GM12878 (cell line): Measurements from ENCODE around the gene LGALS3. TPM values are rescaled to one million over a fixed set of nuclear protein-coding genes. Genes with fewer than 3 reads are reported as not detected.

Experiments used
- ATAC-seq: fragments of 200-7000 bp; cut with Tn5 transposase; 3 replicates; pipeline ENCODE4 v1.9.1; 2020; ENCODE audit warnings: mild to moderate bottlenecking, moderate library complexity
- BruUV-seq: library from RNA; stranded (reverse); fragments of 400-500 nt; replicated peaks from 2 replicates; lab custom pipeline; 2021; lab: Mats Ljungman, UMichigan
- CTCF ChIA-PET: fragments of 300-600 bp; sonication (Branson Sonifier 250); formaldehyde crosslinking; extraction: SDS; loops from one replicate; lab custom pipeline; 2021; ENCODE audit warnings: inconsistent platforms; lab: Yijun Ruan, JAX
- POLR2A ChIA-PET: fragments of 350-600 bp; formaldehyde crosslinking; extraction: SDS; loops from one replicate; lab custom pipeline; 2021; ENCODE audit warnings: inconsistent platforms; lab: Charles Lee
- RAD21 ChIA-PET: fragments of 300-600 bp; sonication (Branson Sonifier 250); formaldehyde crosslinking; loops from one replicate; lab custom pipeline; 2023; ENCODE audit warnings: antibody characterized with exemption; ENCODE audit not compliant: unreplicated experiment; lab: Charles Lee
- SMC1A ChIA-PET: fragments of 300-600 bp; sonication (Branson Sonifier 250); formaldehyde crosslinking; loops from one replicate; lab custom pipeline; 2023; ENCODE audit not compliant: unreplicated experiment, uncharacterized antibody; lab: Charles Lee
- DNase-seq: peaks from one replicate; pipeline ENCODE4 v3.0.0-alpha.2; 2011; ENCODE audit warnings: low read depth, low spot score
- FAIRE-seq: peaks from 3 replicates; lab custom pipeline; 2011; peaks lifted over from hg19 to GRCh38; lab: Jason Lieb, UNC
- H2AFZ ChIP-seq: 2 replicates; pipeline ENCODE4 v1.6.0; 2011; ENCODE audit warnings: low read depth, low read length, control low read depth; ENCODE audit not compliant: control insufficient read depth
- H3K27ac ChIP-seq: 2 replicates; pipeline ENCODE4 v1.5.1; 2011; ENCODE audit warnings: control low read depth; ENCODE audit not compliant: control insufficient read depth, insufficient read depth
- H3K27me3 ChIP-seq, 2 experiments: replicated peaks in 1 of 2; 2 replicates each; pipeline versions ENCODE4 v1.6.0 to v1.6.1; 2011; ENCODE audit warnings: low read length in 1 of 2; ENCODE audit not compliant: control insufficient read depth in 2 of 2, insufficient read depth in 2 of 2
- H3K36me3 ChIP-seq, 2 experiments: 2 replicates each; pipeline ENCODE4 v1.5.1; 2011; ENCODE audit warnings: low read length in 1 of 2; ENCODE audit not compliant: control insufficient read depth in 2 of 2, insufficient read depth in 2 of 2
- H3K4me1 ChIP-seq: 2 replicates; pipeline ENCODE4 v1.6.1; 2011; ENCODE audit warnings: mild to moderate bottlenecking, low read length, moderate library complexity, mixed read lengths; ENCODE audit not compliant: control insufficient read depth, insufficient read depth
- H3K4me2 ChIP-seq: 2 replicates; pipeline ENCODE4 v1.6.0; 2011; ENCODE audit warnings: control low read depth; ENCODE audit not compliant: control insufficient read depth, insufficient read depth
- H3K4me3 ChIP-seq: fragments of 200-600 bp; sonication (generic); 2 replicates; pipeline ENCODE4 v1.5.1; 2016
- H3K79me2 ChIP-seq: 2 replicates; pipeline ENCODE4 v1.6.0; 2011; ENCODE audit warnings: low read length; ENCODE audit not compliant: control insufficient read depth, insufficient read depth
- H3K9ac ChIP-seq: 2 replicates; pipeline ENCODE4 v1.8.0; 2011; ENCODE audit warnings: low read length, control low read depth, mixed read lengths; ENCODE audit not compliant: control insufficient read depth, insufficient read depth
- H3K9me3 ChIP-seq: replicated peaks from 3 replicates; pipeline ENCODE4 v1.5.1; 2011; ENCODE audit warnings: mild to moderate bottlenecking, low read length; ENCODE audit not compliant: control insufficient read depth, insufficient read depth
- H4K20me1 ChIP-seq: 2 replicates; pipeline ENCODE4 v1.6.0; 2011; ENCODE audit not compliant: control insufficient read depth, insufficient read depth
- BCL11A ChIP-seq: IDR thresholded peaks from 2 replicates; pipeline ENCODE4 v1.6.1; 2011; ENCODE audit warnings: low read depth, low read length
- KLF5 ChIP-seq: fragments of 450-650 bp; IDR thresholded peaks from 2 replicates; pipeline ENCODE4 v1.6.1; 2014; ENCODE audit warnings: mild to moderate bottlenecking; ENCODE audit not compliant: partially characterized antibody
- MYC ChIP-seq: IDR thresholded peaks from 2 replicates; pipeline ENCODE4 v1.6.1; 2011; ENCODE audit warnings: mild to moderate bottlenecking, low read length, moderate library complexity, inconsistent platforms; ENCODE audit not compliant: insufficient read depth, insufficient replicate concordance, insufficient read length, severe bottlenecking
- NFYB ChIP-seq: IDR thresholded peaks from 2 replicates; pipeline ENCODE4 v1.6.1; 2011; ENCODE audit warnings: low read depth, mild to moderate bottlenecking, low read length, improper control_type of control experiment, moderate library complexity; ENCODE audit not compliant: insufficient read depth
- NR2C1 ChIP-seq: fragments of 450-650 bp; IDR thresholded peaks from 2 replicates; pipeline ENCODE4 v1.6.1; 2017; ENCODE audit warnings: antibody characterized with exemption, mild to moderate bottlenecking, moderate library complexity
- RFX5 ChIP-seq: IDR thresholded peaks from 2 replicates; pipeline ENCODE4 v1.6.1; 2011; ENCODE audit warnings: low read depth, low read length, improper control_type of control experiment
- SPI1 ChIP-seq: IDR thresholded peaks from 2 replicates; pipeline ENCODE4 v1.6.1; 2011; ENCODE audit warnings: low read depth, mild to moderate bottlenecking, low read length, moderate library complexity, borderline replicate concordance; ENCODE audit not compliant: insufficient read depth
- SREBF2 ChIP-seq: IDR thresholded peaks from 2 replicates; pipeline ENCODE4 v1.6.1; 2012; ENCODE audit warnings: mild to moderate bottlenecking, low read length
- SRF ChIP-seq, 2 experiments: IDR thresholded peaks; 2 replicates each; pipeline ENCODE4 v1.6.1; 2011; ENCODE audit warnings: low read depth in 2 of 2, low read length in 2 of 2, mild to moderate bottlenecking in 1 of 2, moderate library complexity in 1 of 2
- TAF1 ChIP-seq: IDR thresholded peaks from 2 replicates; pipeline ENCODE4 v1.6.1; 2011; ENCODE audit warnings: mild to moderate bottlenecking, low read depth, low read length, borderline replicate concordance
- TARDBP ChIP-seq: IDR thresholded peaks from 2 replicates; pipeline ENCODE4 v1.6.1; 2016; ENCODE audit warnings: borderline replicate concordance
- WGBS: methylation state at CpG from one replicate; pipeline ENCODE4 v1.1.6; 2016; ENCODE audit warnings: low lambda C conversion rate; ENCODE audit not compliant: insufficient replicate concordance, insufficient coverage; ENCODE audit errors: missing lambda C conversion rate; 5-methylcytosine and 5-hydroxymethylcytosine counted together
- in situ Hi-C: fragments of 300-500 bp; cut with MboI; formaldehyde crosslinking; loops from 9 replicates; pipeline ENCODE4 v1.14.3; 2018; ENCODE audit warnings: mixed read lengths
- intact Hi-C: fragments of 100-400 bp; cut with micrococcal nuclease; formaldehyde crosslinking; loops from one replicate; pipeline ENCODE4 v1.14.2; 2022; ENCODE audit not compliant: unreplicated experiment
- polyA plus RNA-seq, 11 experiments: library from polyadenylated mRNA; depleted of rRNA in 4 of 11; unstranded in 6 of 11; stranded (reverse) in 5 of 11; fragments of >200 nt; fragmentation: Nextera tagmentation in 4 of 11; fragmentation: Illumina TruSeq in 1 of 11; extraction: Ambion mirVana in 4 of 11; extraction: Trizol in 1 of 11; gene quantifications; 1 replicate in 1 of 11; 2 replicates in 10 of 11; pipeline versions ENCODE4 v1.2.1 to v1.2.3, GENCODE V29; 2011 to 2016; ENCODE audit warnings: inconsistent platforms in 2 of 11, missing spikeins in 2 of 11, low read depth in 1 of 11
- total RNA-seq, 4 experiments: library from RNA; depleted of rRNA in 3 of 4; stranded (reverse); fragments of >200 nt in 3 of 4; fragmentation: Illumina TruSeq in 1 of 4; extraction: Trizol in 1 of 4; gene quantifications; 2 replicates each; pipeline versions ENCODE4 v1.2.1 to v1.2.3, GENCODE V29; 2013 to 2021
- TF ChIP-seq, protein P1 (sequence below): IDR thresholded peaks from 2 replicates; pipeline ENCODE4 v1.6.1; 2011; ENCODE audit warnings: low read depth, low read length, improper control_type of control experiment, borderline replicate concordance
- TF ChIP-seq, protein P2 (sequence below): fragments of 450-650 bp; IDR thresholded peaks from 2 replicates; pipeline ENCODE4 v1.6.1; 2018; ENCODE audit warnings: borderline replicate concordance, mild to moderate bottlenecking; ENCODE audit not compliant: partially characterized antibody
- TF ChIP-seq, protein P3 (sequence below): IDR thresholded peaks from 2 replicates; pipeline ENCODE4 v1.6.1; 2011; ENCODE audit warnings: borderline replicate concordance, low read depth, mild to moderate bottlenecking, moderate library complexity, mixed read lengths, low read length; ENCODE audit not compliant: insufficient read depth; ENCODE audit errors: extremely low read length
- TF ChIP-seq, protein P4 (sequence below): IDR thresholded peaks from 2 replicates; pipeline ENCODE4 v1.6.1; 2012; ENCODE audit warnings: low read length, inconsistent platforms
- TF ChIP-seq, protein P5 (sequence below): IDR thresholded peaks from 2 replicates; pipeline ENCODE4 v1.6.1; 2012; ENCODE audit warnings: low read depth, low read length, improper control_type of control experiment

The LGALS3 gene
- total and polyA plus RNA-seq, 10 of the 15 experiments (the other 5 are each of a cell fraction or from before 2014, with no cell fraction given), result 1.5 to 34.2 (median 18.4) TPM

DNA sequence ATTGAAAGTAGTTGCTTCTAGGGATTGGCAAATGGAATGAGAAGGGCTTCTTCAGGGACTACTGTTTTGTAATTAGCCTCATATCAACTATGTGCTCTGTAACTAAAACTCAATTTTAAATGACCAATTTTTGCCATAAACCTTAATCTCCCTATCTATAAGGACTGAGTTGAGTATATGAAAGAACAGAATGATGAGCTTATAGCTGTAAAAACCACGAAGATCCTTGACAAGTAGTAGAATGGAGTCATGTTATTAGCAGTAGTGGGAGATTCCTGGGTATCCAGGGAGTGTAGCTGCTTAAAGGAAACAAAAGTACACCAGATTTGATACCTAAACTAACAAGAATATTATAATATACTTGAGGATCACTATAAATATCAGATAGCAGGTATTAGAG lies 28.0 kb downstream of the LGALS3 start:
- in situ Hi-C loops, result loop anchor here (5.0 kb wide), 1 partner anchor 65 kb away; no protein-coding TSS in a partner anchor
- POLR2A ChIA-PET, result interaction anchor here (0.5 to 1.1 kb wide), 2 partner anchors 27 to 118 kb away, joined by 3 to 11 read pairs; no protein-coding TSS in a partner anchor

More for the DNA sequence above, 28.0 kb downstream of the LGALS3 start:
- SMC1A ChIA-PET, result interaction anchor here (0.7 to 6.7 kb wide), 9 partner anchors 9 to 106 kb away, joined by 3 to 93 read pairs (median 6); partner anchors contain the start of gene MAPK1IP1L
- no peaks in the 10 kb centered on the region for H3K4me1 ChIP-seq
- no peaks in the 10 kb centered on the region for H4K20me1 ChIP-seq
- no peaks in the 10 kb centered on the region for H3K27me3 ChIP-seq
- RAD21 ChIA-PET, result interaction anchor here (6.3 kb wide), 1 partner anchor 66 kb away, joined by 95 read pairs; no protein-coding TSS in a partner anchor
- TF ChIP-seq KLF5 (no peak), NFYB (no peak), MYC (no peak), TARDBP (no peak), SREBF2 (no peak), SRF (IDR thresholded peaks at IDR 0.05; ENCODE audit: low read depth in 2 of 2, low read length in 2 of 2) (no peak), SPI1 (no peak), BCL11A (no peak), TAF1 (no peak), NR2C1 (no peak), RFX5 (no peak)
- TF ChIP-seq, protein P1, sequence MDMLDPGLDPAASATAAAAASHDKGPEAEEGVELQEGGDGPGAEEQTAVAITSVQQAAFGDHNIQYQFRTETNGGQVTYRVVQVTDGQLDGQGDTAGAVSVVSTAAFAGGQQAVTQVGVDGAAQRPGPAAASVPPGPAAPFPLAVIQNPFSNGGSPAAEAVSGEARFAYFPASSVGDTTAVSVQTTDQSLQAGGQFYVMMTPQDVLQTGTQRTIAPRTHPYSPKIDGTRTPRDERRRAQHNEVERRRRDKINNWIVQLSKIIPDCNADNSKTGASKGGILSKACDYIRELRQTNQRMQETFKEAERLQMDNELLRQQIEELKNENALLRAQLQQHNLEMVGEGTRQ, result no peak
- TF ChIP-seq, protein P2, sequence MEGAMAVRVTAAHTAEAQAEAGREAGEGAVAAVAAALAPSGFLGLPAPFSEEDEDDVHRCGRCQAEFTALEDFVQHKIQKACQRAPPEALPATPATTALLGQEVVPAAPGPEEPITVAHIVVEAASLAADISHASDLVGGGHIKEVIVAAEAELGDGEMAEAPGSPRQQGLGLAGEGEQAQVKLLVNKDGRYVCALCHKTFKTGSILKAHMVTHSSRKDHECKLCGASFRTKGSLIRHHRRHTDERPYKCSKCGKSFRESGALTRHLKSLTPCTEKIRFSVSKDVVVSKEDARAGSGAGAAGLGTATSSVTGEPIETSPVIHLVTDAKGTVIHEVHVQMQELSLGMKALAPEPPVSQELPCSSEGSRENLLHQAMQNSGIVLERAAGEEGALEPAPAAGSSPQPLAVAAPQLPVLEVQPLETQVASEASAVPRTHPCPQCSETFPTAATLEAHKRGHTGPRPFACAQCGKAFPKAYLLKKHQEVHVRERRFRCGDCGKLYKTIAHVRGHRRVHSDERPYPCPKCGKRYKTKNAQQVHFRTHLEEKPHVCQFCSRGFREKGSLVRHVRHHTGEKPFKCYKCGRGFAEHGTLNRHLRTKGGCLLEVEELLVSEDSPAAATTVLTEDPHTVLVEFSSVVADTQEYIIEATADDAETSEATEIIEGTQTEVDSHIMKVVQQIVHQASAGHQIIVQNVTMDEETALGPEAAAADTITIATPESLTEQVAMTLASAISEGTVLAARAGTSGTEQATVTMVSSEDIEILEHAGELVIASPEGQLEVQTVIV, result no peak
- TF ChIP-seq, protein P3, sequence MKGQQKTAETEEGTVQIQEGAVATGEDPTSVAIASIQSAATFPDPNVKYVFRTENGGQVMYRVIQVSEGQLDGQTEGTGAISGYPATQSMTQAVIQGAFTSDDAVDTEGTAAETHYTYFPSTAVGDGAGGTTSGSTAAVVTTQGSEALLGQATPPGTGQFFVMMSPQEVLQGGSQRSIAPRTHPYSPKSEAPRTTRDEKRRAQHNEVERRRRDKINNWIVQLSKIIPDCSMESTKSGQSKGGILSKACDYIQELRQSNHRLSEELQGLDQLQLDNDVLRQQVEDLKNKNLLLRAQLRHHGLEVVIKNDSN, result no peak
- TF ChIP-seq, protein P4, sequence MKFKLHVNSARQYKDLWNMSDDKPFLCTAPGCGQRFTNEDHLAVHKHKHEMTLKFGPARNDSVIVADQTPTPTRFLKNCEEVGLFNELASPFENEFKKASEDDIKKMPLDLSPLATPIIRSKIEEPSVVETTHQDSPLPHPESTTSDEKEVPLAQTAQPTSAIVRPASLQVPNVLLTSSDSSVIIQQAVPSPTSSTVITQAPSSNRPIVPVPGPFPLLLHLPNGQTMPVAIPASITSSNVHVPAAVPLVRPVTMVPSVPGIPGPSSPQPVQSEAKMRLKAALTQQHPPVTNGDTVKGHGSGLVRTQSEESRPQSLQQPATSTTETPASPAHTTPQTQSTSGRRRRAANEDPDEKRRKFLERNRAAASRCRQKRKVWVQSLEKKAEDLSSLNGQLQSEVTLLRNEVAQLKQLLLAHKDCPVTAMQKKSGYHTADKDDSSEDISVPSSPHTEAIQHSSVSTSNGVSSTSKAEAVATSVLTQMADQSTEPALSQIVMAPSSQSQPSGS, result no peak
- TF ChIP-seq, protein P5, sequence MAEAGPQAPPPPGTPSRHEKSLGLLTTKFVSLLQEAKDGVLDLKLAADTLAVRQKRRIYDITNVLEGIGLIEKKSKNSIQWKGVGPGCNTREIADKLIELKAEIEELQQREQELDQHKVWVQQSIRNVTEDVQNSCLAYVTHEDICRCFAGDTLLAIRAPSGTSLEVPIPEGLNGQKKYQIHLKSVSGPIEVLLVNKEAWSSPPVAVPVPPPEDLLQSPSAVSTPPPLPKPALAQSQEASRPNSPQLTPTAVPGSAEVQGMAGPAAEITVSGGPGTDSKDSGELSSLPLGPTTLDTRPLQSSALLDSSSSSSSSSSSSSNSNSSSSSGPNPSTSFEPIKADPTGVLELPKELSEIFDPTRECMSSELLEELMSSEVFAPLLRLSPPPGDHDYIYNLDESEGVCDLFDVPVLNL, result no peak
- TF ChIP-seq, all 136 proteins: peak for 0
- no peak overlapping the region for H3K4me2 ChIP-seq
- FAIRE-seq, result no peak
- no peak for DNase-seq
- WGBS, result 4% methylated on average over 1 of the region's 1 CpG
- no peak overlapping the region for H2AFZ ChIP-seq
- no TSS peak for BruUV-seq
- CTCF ChIA-PET, result interaction anchor here (0.7 to 4.6 kb wide), 9 partner anchors 14 to 114 kb away, joined by 3 to 44 read pairs (median 4); partner anchors contain the start of gene MAPK1IP1L
- H3K9me3 ChIP-seq, result no peaks in the 10 kb centered on the region
- no peak overlapping the region for H3K9ac ChIP-seq
- no peak for ATAC-seq
- H3K4me3 ChIP-seq, result no peak overlapping the region
- intact Hi-C loops, result no loop called here
- H3K36me3 ChIP-seq, result peaks cover 2 to 31% of the 10 kb centered on the region in 2 experiments
- H3K79me2 ChIP-seq, result no peaks in the 10 kb centered on the region
- no peak overlapping the region for H3K27ac ChIP-seq
